Hematopoietic multipotent progenitor cell (in vitro differentiated cells): ENCODE measurements around the gene SMPD2. TPM values are rescaled to one million over a fixed set of nuclear protein-coding genes. Genes with fewer than 3 reads are reported as not detected.

Experiments used
- DNase-seq, 3 donors: peaks; one replicate each; pipeline ENCODE4 v3.0.0-alpha.2; 2011 to 2015; ENCODE audit warnings: low read depth in 2 of 3, low spot score in 2 of 3
- total RNA-seq: library from RNA; depleted of rRNA; stranded (reverse); fragments of >200 nt; gene quantifications from one replicate; pipeline ENCODE4 v1.2.3, GENCODE V29; 2012

Gene SMPD2
- total RNA-seq, 1 donor = 33.4 TPM

DNA sequence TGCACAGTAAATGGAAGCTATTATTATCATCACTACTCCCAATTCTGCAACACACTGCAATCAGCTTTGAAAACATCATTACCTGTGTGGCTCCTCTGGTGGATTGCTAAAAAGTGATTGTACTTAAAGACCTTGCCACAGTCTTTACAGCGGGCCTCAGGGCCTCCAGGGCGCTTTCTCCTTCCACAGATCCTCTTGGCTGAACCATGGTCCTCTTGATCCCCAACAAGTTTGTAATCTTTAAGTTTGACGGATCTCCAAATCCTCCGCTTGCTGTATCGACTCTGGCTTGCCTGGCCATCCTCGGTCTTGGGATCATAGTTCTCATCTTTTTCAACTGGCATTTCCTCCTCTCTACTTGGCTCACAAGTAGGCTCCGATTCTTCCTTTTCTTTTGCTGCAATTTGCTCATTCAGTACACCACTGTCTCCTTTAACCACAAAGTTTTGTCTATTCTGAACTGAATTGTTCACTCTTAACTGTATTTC, 40.5 kb downstream of the SMPD2 start:
- DNase-seq = no peak

DNA sequence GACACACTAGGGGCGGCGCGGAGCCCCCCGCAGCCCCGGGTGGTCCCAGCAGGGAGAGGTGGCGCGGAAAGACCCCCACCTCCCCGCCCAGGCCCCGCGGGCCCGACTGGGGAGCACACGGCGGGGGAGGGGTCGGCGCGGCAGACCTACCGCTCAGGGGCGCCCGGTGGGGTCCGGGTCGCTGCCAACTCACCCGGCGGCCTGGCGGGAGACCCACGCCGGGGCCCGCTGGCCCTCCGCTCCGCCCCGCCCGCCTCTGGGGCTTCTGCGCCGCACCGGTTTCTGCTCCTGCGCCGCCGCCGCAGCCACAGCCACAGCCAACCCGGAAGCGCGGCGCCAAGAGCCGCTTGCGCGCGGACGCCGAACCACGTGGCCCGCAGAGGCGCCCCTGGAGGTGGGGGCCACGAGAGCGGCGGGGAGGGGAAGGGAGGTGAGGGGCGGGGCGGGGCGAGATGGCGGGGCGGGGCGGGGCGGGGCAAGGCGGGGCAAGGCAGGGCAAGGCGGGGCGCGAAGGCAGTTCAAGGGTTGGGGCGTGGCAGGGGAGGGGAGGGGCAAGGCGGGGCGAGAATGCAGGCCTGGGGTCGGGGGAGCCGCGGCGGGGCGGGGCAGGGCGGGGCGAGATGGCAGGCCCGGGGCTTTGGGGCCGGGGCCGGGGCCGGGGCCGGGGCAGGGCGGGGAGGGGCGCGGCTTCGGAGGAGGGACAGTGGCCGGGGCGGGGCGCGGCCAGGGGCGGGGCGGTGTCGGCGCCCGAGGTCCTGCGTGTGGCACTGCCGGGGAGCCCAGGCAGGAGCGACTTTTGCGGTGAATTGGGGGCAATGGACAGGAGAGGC, 42.6 kb downstream of the SMPD2 start, which contains the start of gene ZBTB24:
Gene ZBTB24, minus strand, starts transcription at position 315 of the 830 bp plus-strand sequence. CDS start 1,193 bp downstream, outside the sequence.
- DNase-seq = peak; percentile 79 to 93 (median 92)

DNA sequence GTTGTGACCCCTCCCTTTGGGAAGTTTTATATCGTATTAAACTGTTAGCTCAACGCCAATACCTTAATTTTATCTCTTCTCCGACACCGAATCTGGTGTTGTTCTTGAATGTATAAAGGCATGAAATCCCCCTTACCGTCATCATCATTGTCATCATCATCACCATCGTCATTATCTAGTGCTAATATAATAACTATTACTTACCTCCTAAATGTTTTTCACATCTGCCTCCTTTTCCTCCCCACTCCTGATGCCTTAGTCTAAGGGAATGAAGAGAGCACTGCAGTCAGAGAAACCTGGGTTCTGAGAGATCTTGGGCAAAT, 43.2 kb downstream of the SMPD2 start:
- DNase-seq = no peak

DNA sequence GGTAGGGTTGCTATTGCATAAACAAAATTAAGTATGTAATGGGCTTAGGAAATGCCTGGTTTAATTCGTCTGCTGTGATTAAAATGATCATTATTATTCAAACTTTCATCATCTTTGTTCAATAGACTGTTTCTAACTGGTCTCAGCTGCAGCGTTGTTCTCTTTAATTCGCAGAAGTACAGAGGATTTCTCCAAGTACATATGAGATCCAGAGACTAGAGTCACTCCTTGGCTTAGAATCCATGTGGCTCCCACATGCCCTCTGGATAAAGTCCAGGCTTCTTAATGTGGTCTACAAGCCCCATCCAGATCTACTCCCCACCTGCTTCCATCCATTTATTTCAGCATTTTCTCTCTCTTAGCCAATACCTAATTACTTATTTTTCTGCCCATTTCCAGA, 43.6 kb downstream of the SMPD2 start:
- no peak for DNase-seq

DNA sequence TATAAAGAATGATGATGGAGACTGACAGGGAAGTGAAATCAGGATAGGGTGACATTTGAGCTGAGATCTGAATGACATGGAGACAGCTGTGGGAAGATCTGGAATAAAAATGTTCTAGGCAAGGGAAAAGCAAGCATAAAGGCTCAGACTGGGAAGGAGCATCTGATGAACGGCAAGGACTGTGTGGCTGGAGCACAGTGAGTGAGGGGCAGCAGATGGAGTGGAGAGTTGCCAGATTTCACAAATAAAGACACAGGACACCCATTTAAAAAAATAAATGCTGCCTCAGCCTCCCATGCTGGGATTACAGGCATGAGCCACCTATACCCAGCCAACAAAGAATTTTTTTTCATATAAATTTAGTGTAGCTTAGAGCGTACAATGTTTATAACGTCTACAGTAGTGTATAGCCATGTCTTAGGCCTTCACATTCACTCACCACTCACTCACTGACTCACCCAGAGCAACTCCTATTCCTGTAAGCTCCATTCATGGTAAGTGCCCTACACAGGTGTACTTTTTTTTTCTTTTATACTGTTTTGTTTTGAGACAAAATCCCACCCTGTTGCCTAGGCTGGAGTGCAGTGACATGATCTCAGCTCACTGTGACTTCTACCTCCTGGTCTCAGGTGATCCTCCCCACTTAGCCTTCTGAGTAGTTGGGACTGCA, 44.9 kb downstream of the SMPD2 start:
- no peak for DNase-seq

DNA sequence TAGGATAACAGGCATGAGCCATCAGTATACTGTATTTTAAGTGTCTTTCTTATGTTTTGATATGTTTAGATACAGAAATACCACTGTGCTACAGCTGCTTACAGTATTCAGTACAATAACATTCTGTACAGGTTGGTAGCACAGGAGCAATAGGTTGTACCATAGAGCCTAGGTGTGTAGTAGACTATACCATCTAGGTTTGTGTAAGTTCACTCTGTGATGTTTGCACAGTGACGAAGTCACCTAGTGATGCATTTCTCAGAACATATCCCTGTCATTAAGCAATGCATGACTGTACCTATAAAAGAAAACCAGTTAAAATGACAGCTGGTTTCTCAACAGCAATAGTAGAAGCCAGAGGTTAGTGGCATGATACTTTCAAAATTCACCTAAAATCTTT, 45.5 kb downstream of the SMPD2 start:
- no peak for DNase-seq

DNA sequence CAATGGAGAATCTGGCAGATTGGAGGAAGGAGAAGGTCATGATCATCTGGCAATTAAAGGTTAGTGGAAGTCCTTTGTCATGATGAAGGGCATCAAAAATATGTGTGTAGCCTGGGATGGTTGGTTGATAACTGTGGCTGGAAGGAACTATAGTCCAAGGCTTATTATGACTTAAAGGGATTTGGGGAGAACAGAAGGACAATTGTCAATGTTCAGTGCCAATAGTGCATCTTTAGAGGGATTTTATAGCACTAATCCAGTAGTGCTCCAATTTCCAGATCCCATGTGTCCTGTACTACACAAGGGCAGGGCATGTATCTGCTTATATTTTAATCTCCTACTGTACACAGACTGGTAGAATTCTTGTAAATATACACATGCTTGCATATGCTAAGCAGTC, 47.5 kb downstream of the SMPD2 start:
- no peak for DNase-seq

DNA sequence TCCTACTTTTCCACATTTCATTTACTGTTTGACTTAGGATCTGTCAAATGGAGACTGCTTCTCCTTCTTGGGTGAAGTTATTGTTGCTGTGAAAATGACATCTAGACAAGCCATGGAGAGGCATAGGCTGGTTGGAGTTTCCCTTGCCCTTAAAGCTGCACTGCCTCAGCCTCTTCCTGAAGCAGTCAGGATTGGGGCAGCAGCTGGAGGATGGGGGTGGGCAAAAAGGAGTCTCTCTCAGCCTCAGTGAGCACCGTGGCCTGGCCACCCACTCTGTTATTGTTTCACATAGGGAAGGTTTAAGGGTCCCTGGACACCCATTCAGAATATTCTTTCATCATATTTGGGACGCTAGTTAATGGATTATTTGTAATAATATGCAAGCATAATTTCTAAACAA, 50.2 kb downstream of the SMPD2 start:
- no peak for DNase-seq

DNA sequence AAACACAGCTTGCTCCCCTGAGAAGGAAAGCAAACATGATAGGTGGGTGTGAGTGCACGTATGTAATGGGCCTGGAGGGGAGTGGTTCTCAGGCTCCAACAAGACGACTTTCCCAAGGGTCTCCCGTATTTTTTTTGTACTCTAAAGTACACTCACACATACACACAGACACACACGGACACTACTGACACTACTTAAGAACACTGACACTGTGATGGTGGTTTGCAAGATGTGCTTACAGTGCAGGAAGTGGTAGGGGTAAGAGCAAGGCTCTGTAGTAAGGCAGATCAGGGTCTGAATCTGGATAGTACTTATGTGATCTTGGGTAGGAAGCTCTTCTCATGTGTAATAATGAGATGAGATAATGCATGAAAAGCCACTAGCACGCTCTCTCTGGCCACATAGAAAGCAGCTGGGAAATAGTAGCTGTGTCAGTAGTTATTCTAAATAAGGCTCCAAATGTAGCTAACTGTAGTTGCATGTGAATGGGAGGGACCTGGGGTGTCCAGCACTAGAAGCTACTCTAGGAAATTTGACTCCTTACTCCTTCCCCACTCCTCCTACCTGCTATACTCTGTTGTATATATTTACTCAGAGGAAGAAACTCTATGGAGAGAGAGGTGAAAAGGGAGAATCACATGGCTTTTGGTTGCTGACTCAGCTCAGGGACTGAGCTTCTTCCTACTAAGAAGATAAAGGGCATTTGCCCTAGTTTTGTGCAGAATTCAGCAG, 50.8 kb downstream of the SMPD2 start:
- DNase-seq = peak in 1 of 3 donors; percentile 20

Other genes with a start within 250 kb of the SMPD2 start
- 352 TPM for gene CD164, start 58.3 kb upstream of the SMPD2 start, total RNA-seq
- gene PPIL6, start 96 bp upstream of the SMPD2 start, total RNA-seq = 2.7 TPM
- gene MICAL1, start 15.0 kb downstream of the SMPD2 start, total RNA-seq = 112 TPM
- 6.7 TPM for gene ZBTB24, start 42.5 kb downstream of the SMPD2 start, total RNA-seq